HL-60 (cell line): ENCODE measurements around the gene TP53I11.

Experiments used
- DNase-seq, 2 experiments: peaks; one replicate each; pipeline ENCODE4 v3.0.0-alpha.2; 2010 to 2020; ENCODE audit warnings: low read depth in 1 of 2, low spot score in 1 of 2
- H3K27ac ChIP-seq: fragments of 250-450 bp; sonication (Bioruptor Pico); replicated peaks from 2 replicates; pipeline ENCODE4 v1.5.1; 2020; ENCODE audit warnings: mild to moderate bottlenecking, moderate library complexity
- H3K27me3 ChIP-seq: fragments of 250-450 bp; sonication (Bioruptor Pico); 2 replicates; pipeline ENCODE4 v1.5.1; 2021; ENCODE audit warnings: mild to moderate bottlenecking, moderate library complexity; ENCODE audit not compliant: insufficient read depth, poor library complexity, severe bottlenecking
- H3K4me3 ChIP-seq: replicated peaks from 2 replicates; pipeline ENCODE4 v1.5.1; 2011; ENCODE audit warnings: mild to moderate bottlenecking, control low read depth, low read length; ENCODE audit not compliant: insufficient read depth
- CTCF ChIP-seq: IDR thresholded peaks from one replicate; pipeline ENCODE4 v1.5.1; 2011; ENCODE audit warnings: low read length, control low read depth, inconsistent platforms; ENCODE audit not compliant: insufficient read depth
- GABPA ChIP-seq: IDR thresholded peaks from 2 replicates; pipeline ENCODE4 v1.6.1; 2012; ENCODE audit warnings: low read depth
- POLR2AphosphoS5 ChIP-seq: IDR thresholded peaks from 2 replicates; pipeline ENCODE4 v1.6.1; 2012; ENCODE audit warnings: low read depth
- REST ChIP-seq: IDR thresholded peaks from 2 replicates; pipeline ENCODE4 v1.6.1; 2012; ENCODE audit warnings: low read depth; ENCODE audit not compliant: insufficient replicate concordance
- SPI1 ChIP-seq: IDR thresholded peaks from 2 replicates; pipeline ENCODE4 v1.6.1; 2012; ENCODE audit warnings: low read depth, mild to moderate bottlenecking, borderline replicate concordance

The TP53I11 gene

GRCh38 chr11:44986315-44986714 lies 35.6 kb upstream of the TP53I11 start:
- H3K4me3 ChIP-seq = no peak overlapping the region
- H3K27me3 ChIP-seq = no peaks in the 10 kb centered on the region
- no peak overlapping the region for H3K27ac ChIP-seq
- no peak for DNase-seq
- TF ChIP-seq SPI1 (no peak), REST (no peak), CTCF (no peak), GABPA (no peak), POLR2AphosphoS5 (no peak)

- TF ChIP-seq REST = no peak
- TF ChIP-seq CTCF = no peak
- no peak for TF ChIP-seq POLR2AphosphoS5
- no peak for TF ChIP-seq SPI1
- no peak for TF ChIP-seq GABPA
- no peak for DNase-seq
These were observed 35.0 kb upstream of the TP53I11 start for GRCh38 chr11:44985721-44986120.

GRCh38 chr11:44983786-44984185 lies 33.1 kb upstream of the TP53I11 start:
- Histone ChIP-seq H3K27me3 (no peaks in the 10 kb centered on the region), H3K27ac (no peak overlapping the region), H3K4me3 (no peak overlapping the region)
- DNase-seq = no peak
- no peak for TF ChIP-seq SPI1
- TF ChIP-seq CTCF = no peak
- TF ChIP-seq POLR2AphosphoS5 = no peak
- TF ChIP-seq REST = no peak
- no peak for TF ChIP-seq GABPA

More at GRCh38 chr11:44985721-44986120, 35.0 kb upstream of the TP53I11 start:
- no peak overlapping the region for H3K27ac ChIP-seq
- H3K27me3 ChIP-seq = no peaks in the 10 kb centered on the region
- no peak overlapping the region for H3K4me3 ChIP-seq
